ENCODE results near the gene PICALM.

The PICALM gene

GRCh38 chr11:86069408-86070101 is 671 bp upstream of the PICALM start:
- peak overlapping the region; percentile 67 for H3K4me3 ChIP-seq (ENCODE audit: low read depth, low read length)
- TF ChIP-seq, protein P1, sequence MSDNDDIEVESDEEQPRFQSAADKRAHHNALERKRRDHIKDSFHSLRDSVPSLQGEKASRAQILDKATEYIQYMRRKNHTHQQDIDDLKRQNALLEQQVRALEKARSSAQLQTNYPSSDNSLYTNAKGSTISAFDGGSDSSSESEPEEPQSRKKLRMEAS (IDR thresholded peaks at IDR 0.05; ENCODE audit: low read depth, low read length): no peak
- TF ChIP-seq MYC (IDR thresholded peaks at IDR 0.05; ENCODE audit: low read depth, low read length) (peak; percentile 81), CTCF (IDR thresholded peaks at IDR 0.05; ENCODE audit: low read depth, low read length) (no peak), POLR2A (IDR thresholded peaks at IDR 0.05; ENCODE audit: extremely low read depth, insufficient read length) (peak; percentile 11)
- peak; percentile 94 for DNase-seq (ENCODE audit: low read depth)

- peak; percentile 67 for DNase-seq (ENCODE audit: low read depth)
- H3K4me3 ChIP-seq (ENCODE audit: low read depth, low read length): peak overlapping the region; percentile 93
- TF ChIP-seq, protein P1 (IDR thresholded peaks at IDR 0.05; ENCODE audit: low read depth, low read length): 0 out of 2 replicates have a peak, but pooled peaks have one; percentile 7
- TF ChIP-seq POLR2A (IDR thresholded peaks at IDR 0.05; ENCODE audit: extremely low read depth, insufficient read length) (peak; percentile 13), CTCF (IDR thresholded peaks at IDR 0.05; ENCODE audit: low read depth, low read length) (no peak)
These were observed 579 bp downstream of the PICALM start for GRCh38 chr11:86068138-86068871.

DNA sequence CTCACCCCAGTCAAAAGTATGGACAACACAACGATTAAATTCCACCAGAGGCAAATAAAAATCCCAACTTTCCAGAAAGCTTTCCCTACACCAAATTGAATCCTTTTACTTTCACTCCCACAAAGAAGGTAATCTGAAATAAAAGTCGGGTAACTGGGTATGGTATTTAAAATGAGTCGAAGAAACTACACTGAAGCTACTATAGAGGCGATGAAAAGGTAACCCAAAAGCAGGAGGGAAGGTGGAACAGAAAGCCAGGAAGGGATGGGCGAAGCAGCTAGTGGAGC is 1.1 kb downstream of the PICALM start:
- no peak for DNase-seq (ENCODE audit: low read depth)
- H3K4me3 ChIP-seq (ENCODE audit: low read depth, low read length): peak overlapping the region; percentile 93
- TF ChIP-seq MYC (IDR thresholded peaks at IDR 0.05; ENCODE audit: low read depth, low read length): no peak
- no peak for TF ChIP-seq CTCF (IDR thresholded peaks at IDR 0.05; ENCODE audit: low read depth, low read length)
- TF ChIP-seq, protein P1 (IDR thresholded peaks at IDR 0.05; ENCODE audit: low read depth, low read length): no peak

GRCh38 chr11:86067009-86067850 is 1.7 kb downstream of the PICALM start:
- peak; percentile 66 for DNase-seq (ENCODE audit: low read depth)
- H3K4me3 ChIP-seq (ENCODE audit: low read depth, low read length): peak overlapping the region; percentile 93
- TF ChIP-seq MYC (IDR thresholded peaks at IDR 0.05; ENCODE audit: low read depth, low read length) (no peak), POLR2A (IDR thresholded peaks at IDR 0.05; ENCODE audit: extremely low read depth, insufficient read length) (no peak), CTCF (IDR thresholded peaks at IDR 0.05; ENCODE audit: low read depth, low read length) (no peak)
- TF ChIP-seq, protein P1 (IDR thresholded peaks at IDR 0.05; ENCODE audit: low read depth, low read length): no peak

GRCh38 chr11:86066657-86067008 is 2.3 kb downstream of the PICALM start:
- no peak for DNase-seq (ENCODE audit: low read depth)
- TF ChIP-seq MYC (IDR thresholded peaks at IDR 0.05; ENCODE audit: low read depth, low read length) (no peak), CTCF (IDR thresholded peaks at IDR 0.05; ENCODE audit: low read depth, low read length) (no peak), POLR2A (IDR thresholded peaks at IDR 0.05; ENCODE audit: extremely low read depth, insufficient read length) (no peak)
- TF ChIP-seq, protein P1 (IDR thresholded peaks at IDR 0.05; ENCODE audit: low read depth, low read length): no peak
- H3K4me3 ChIP-seq (ENCODE audit: low read depth, low read length): peak overlapping the region; percentile 93

All from NB4 (cell line).